Tibial nerve (tissue), 4 donors: Measurements from ENCODE around the gene RUNX1. TPM values are rescaled to one million over a fixed set of nuclear protein-coding genes. Genes with fewer than 3 reads are reported as not detected.

ENCODE experiments used
- DNase-seq, 2 donors: peaks; one replicate each; pipeline ENCODE4 v3.0.0-alpha.2; 2019; ENCODE audit warnings: low spot score in 2 of 2
- H3K27ac ChIP-seq, 4 donors: fragments of 200-600 bp; sonication (generic) in 3 of 4; one replicate each; pipeline ENCODE4 v1.5.1; 2017 to 2019; ENCODE audit warnings: mild to moderate bottlenecking in 1 of 4
- H3K27me3 ChIP-seq, 2 donors: fragments of 200-600 bp; sonication (generic) in 1 of 2; one replicate each; pipeline versions ENCODE4 v1.5.1 to v1.6.0; 2017 to 2019
- H3K36me3 ChIP-seq, 3 donors: fragments of 200-600 bp; sonication (generic); one replicate each; pipeline ENCODE4 v1.5.1; 2018 to 2019
- H3K4me1 ChIP-seq, 4 donors: fragments of 200-600 bp; sonication (generic) in 3 of 4; one replicate each; pipeline ENCODE4 v1.5.1; 2017 to 2019
- H3K4me3 ChIP-seq, 4 donors: fragments of 200-600 bp; sonication (generic) in 3 of 4; one replicate each; pipeline ENCODE4 v1.5.1; 2017 to 2019; ENCODE audit warnings: mild to moderate bottlenecking in 1 of 4, moderate library complexity in 1 of 4
- H3K9me3 ChIP-seq, 4 donors: fragments of 200-600 bp; sonication (generic) in 3 of 4; one replicate each; pipeline ENCODE4 v1.5.1; 2017 to 2019
- EP300 ChIP-seq, 2 donors: sonication (generic); formaldehyde crosslinking; IDR thresholded peaks; one replicate each; pipeline ENCODE4 v1.6.1; 2017; ENCODE audit warnings: antibody characterized with exemption in 2 of 2, mild to moderate bottlenecking in 1 of 2
- POLR2A ChIP-seq, 2 donors: fragments of 450-650 bp; IDR thresholded peaks; one replicate each; pipeline ENCODE4 v1.6.1; 2017; ENCODE audit warnings: antibody characterized with exemption in 2 of 2, mild to moderate bottlenecking in 2 of 2, moderate library complexity in 2 of 2
- WGBS, 2 donors: methylation state at CpG; one replicate each; pipeline ENCODE4 v1.1.5; 2018; 5-methylcytosine and 5-hydroxymethylcytosine counted together
- total RNA-seq, 4 donors: library from RNA; depleted of rRNA; stranded (reverse); fragments of >200 nt; gene quantifications; one replicate each; pipeline ENCODE4 v1.1.0, GENCODE V29; 2016
- TF ChIP-seq, protein P1 (sequence below), 5 experiments: fragments of 200-600 bp in 3 of 5; fragments of 450-650 bp in 2 of 5; sonication (generic) in 3 of 5; IDR thresholded peaks; one replicate each; pipeline ENCODE4 v1.5.1; 2016 to 2019; ENCODE audit warnings: antibody characterized with exemption in 5 of 5, mild to moderate bottlenecking in 3 of 5, moderate library complexity in 2 of 5

RUNX1 gene
- total RNA-seq, 4 donors from 2014 or later = 23.6 to 36.9 (median 26.3) TPM

DNA sequence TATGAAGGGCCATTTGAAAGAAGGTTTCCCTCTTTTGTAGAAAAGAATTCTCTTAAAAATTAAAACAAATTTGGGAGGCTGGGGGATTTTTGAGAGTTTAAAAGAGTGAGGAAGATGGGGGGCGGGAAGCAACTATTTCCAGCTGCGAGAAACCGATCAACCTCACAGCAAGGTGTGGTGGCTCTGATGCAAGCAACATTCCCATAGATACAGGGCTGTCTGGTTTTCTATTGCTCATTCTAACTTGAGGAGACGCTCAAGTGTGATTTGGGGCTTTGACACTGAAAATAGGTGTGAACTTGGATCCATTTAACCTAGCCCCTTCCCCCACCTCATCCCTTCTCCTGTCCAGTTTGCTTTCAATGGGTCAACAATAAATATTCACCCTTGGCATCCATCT is 7.2 kb downstream of the RUNX1 start:
- no peaks in the 10 kb centered on the region for H3K27me3 ChIP-seq
- DNase-seq = no peak
- TF ChIP-seq EP300 (IDR thresholded peaks at IDR 0.05) (no peak), POLR2A (IDR thresholded peaks at IDR 0.05) (no peak)
- TF ChIP-seq, protein P1, sequence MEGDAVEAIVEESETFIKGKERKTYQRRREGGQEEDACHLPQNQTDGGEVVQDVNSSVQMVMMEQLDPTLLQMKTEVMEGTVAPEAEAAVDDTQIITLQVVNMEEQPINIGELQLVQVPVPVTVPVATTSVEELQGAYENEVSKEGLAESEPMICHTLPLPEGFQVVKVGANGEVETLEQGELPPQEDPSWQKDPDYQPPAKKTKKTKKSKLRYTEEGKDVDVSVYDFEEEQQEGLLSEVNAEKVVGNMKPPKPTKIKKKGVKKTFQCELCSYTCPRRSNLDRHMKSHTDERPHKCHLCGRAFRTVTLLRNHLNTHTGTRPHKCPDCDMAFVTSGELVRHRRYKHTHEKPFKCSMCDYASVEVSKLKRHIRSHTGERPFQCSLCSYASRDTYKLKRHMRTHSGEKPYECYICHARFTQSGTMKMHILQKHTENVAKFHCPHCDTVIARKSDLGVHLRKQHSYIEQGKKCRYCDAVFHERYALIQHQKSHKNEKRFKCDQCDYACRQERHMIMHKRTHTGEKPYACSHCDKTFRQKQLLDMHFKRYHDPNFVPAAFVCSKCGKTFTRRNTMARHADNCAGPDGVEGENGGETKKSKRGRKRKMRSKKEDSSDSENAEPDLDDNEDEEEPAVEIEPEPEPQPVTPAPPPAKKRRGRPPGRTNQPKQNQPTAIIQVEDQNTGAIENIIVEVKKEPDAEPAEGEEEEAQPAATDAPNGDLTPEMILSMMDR (IDR thresholded peaks at IDR 0.05) = no peak
- peaks cover 0 to 7% (median 2%) of the 10 kb centered on the region in 4 donors for H3K4me1 ChIP-seq
- no peaks in the 10 kb centered on the region for H3K36me3 ChIP-seq
- 94 to 97% methylated on average over 4 of the region's 4 CpGs for WGBS, 2 donors
- H3K27ac ChIP-seq = no peak overlapping the region
- no peaks in the 10 kb centered on the region for H3K9me3 ChIP-seq
- no peak overlapping the region for H3K4me3 ChIP-seq

DNA sequence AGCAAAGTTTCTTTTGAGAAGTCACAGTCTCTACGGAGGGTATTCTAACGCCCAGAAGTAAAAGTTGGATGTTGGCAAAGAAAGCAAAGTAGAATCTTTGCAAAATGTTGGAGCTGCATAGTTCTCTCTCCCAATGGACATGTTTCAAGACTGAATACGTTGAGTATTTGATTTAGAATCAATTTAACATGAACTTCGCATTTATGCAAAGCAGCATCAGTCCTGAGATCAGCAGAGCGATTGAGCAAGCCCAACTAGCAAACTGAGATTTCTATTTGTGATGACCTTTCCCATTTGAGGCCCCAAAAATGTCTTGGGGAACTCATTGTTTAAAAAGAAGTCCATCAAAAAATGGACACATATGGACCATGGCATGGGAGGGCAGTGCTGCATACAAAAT is 8.0 kb downstream of the RUNX1 start:
- TF ChIP-seq POLR2A (IDR thresholded peaks at IDR 0.05) = no peak
- TF ChIP-seq EP300 (IDR thresholded peaks at IDR 0.05) = no peak
- TF ChIP-seq, protein P1 (IDR thresholded peaks at IDR 0.05) = no peak
- Histone ChIP-seq H3K4me3 (no peak overlapping the region), H3K4me1 (peaks cover 0 to 2% (median 0%) of the 10 kb centered on the region in 4 donors), H3K27me3 (no peaks in the 10 kb centered on the region), H3K9me3 (no peaks in the 10 kb centered on the region), H3K27ac (no peak overlapping the region), H3K36me3 (no peaks in the 10 kb centered on the region)
- WGBS, 2 donors = 83 to 85% methylated on average over 5 of the region's 5 CpGs
- DNase-seq = no peak

DNA sequence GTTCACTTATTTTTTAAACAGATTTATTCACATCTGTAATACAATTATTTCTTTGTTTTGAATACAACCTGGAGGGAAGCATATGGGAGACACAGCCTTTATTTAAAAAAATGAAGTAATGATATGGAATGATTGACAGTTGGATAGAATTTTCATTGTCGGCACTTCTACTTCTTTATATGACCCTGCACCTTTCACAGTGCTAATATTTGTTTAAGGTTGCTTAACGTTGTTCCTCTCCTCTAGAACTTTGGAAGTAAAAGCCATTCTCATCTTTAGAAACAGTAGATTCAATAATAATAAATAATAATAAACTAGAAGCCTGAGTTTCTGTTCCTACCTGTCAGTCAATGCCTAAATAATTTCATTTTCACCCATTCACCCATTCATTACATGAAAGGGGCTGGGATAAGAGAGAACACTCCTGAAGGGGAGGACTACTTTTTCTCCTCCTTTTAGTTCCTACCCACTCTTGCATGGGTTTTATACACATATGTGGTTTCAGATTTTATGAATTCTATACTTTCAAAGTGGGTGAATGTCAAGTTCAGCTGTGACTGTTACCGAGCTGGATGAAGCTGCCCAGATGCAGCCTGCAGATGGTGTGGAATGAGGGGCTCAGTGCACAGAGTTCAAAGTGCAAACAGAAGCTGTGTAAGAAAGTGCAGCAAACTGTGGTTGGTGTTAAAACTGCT is 9.4 kb downstream of the RUNX1 start:
- Histone ChIP-seq H3K4me3 (no peak overlapping the region), H3K36me3 (no peaks in the 10 kb centered on the region), H3K4me1 (peaks cover 0 to 3% (median 0%) of the 10 kb centered on the region in 4 donors), H3K27ac (no peak overlapping the region), H3K27me3 (no peaks in the 10 kb centered on the region), H3K9me3 (no peaks in the 10 kb centered on the region)
- 53 to 61% methylated on average over 3 of the region's 3 CpGs for WGBS, 2 donors
- TF ChIP-seq POLR2A (IDR thresholded peaks at IDR 0.05) (no peak), EP300 (IDR thresholded peaks at IDR 0.05) (no peak)
- TF ChIP-seq, protein P1 (IDR thresholded peaks at IDR 0.05) = no peak
- DNase-seq = no peak

DNA sequence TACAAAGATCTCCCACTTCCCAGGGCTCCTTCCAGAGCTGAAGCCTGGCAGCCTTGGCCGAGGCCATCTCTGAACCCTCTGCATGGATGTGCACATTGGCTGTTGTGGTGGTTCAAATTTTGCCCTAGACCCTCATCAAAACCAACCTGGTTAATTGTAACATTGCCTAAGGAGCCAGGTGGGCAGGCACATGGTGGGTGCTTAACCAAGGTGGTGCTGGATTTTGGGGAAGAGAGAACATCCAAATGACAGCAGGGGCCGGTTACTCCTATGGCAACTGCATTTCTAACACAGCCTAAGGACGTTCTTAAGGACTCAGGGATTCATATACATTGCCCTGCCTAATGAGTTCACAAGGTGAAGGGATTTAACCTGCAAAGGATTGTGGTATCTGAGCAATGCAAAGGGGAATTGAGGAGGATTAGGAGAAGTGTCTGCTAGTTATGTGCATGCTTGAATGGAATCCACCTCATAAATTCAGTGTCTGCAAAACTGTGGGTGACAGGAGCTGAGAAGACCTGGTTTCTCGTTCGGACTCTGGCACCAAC is 10.3 kb downstream of the RUNX1 start:
- DNase-seq = no peak
- H3K27me3 ChIP-seq = no peaks in the 10 kb centered on the region
- 88% methylated on average over 5 of the region's 5 CpGs for WGBS, 2 donors
- H3K4me1 ChIP-seq = peaks cover 0 to 3% (median 0%) of the 10 kb centered on the region in 4 donors
- H3K9me3 ChIP-seq = no peaks in the 10 kb centered on the region
- TF ChIP-seq, protein P1 (IDR thresholded peaks at IDR 0.05) = no peak
- TF ChIP-seq POLR2A (IDR thresholded peaks at IDR 0.05) = no peak
- TF ChIP-seq EP300 (IDR thresholded peaks at IDR 0.05) = no peak
- no peak overlapping the region for H3K4me3 ChIP-seq
- H3K27ac ChIP-seq = no peak overlapping the region
- no peaks in the 10 kb centered on the region for H3K36me3 ChIP-seq

DNA sequence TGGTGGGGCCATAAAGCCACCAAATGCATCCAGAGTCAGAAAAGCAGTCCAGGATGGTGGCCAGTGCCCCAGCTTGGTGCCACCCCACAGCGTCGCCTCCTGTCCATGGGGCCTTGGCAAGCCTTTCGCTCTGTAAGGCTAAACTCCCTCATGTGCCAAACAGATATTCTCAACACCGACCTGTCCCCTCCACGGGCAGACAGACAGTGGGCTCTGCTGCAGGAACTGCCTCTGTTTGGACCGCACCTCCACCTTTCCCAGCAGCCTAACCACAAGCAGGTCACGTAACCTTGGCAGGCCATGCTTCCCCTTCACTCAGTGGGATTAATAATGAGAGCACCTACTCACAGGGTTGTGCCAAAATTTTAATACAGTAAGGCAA is 11.7 kb downstream of the RUNX1 start:
- H3K27ac ChIP-seq = no peak overlapping the region
- H3K9me3 ChIP-seq = no peaks in the 10 kb centered on the region
- no peak overlapping the region for H3K4me3 ChIP-seq
- no peaks in the 10 kb centered on the region for H3K27me3 ChIP-seq
- 92 to 95% methylated on average over 7 of the region's 7 CpGs for WGBS, 2 donors
- peaks cover 0 to 3% (median 0%) of the 10 kb centered on the region in 4 donors for H3K4me1 ChIP-seq
- TF ChIP-seq, protein P1 (IDR thresholded peaks at IDR 0.05) = no peak
- no peak for TF ChIP-seq POLR2A (IDR thresholded peaks at IDR 0.05)
- no peak for TF ChIP-seq EP300 (IDR thresholded peaks at IDR 0.05)
- no peaks in the 10 kb centered on the region for H3K36me3 ChIP-seq
- no peak for DNase-seq
